GM12878 (cell line): ENCODE data around the gene PRTN3. TPM values are rescaled to one million over a fixed set of nuclear protein-coding genes. Genes with fewer than 3 reads are reported as not detected.

ENCODE experiments used
- ATAC-seq: fragments of 200-7000 bp; cut with Tn5 transposase; 3 replicates; pipeline ENCODE4 v1.9.1; 2020; ENCODE audit warnings: mild to moderate bottlenecking, moderate library complexity
- BruUV-seq: library from RNA; stranded (reverse); fragments of 400-500 nt; replicated peaks from 2 replicates; lab custom pipeline; 2021; lab: Mats Ljungman, UMichigan
- CTCF ChIA-PET: fragments of 300-600 bp; sonication (Branson Sonifier 250); formaldehyde crosslinking; extraction: SDS; loops from one replicate; lab custom pipeline; 2021; ENCODE audit warnings: inconsistent platforms; lab: Yijun Ruan, JAX
- POLR2A ChIA-PET: fragments of 350-600 bp; formaldehyde crosslinking; extraction: SDS; loops from one replicate; lab custom pipeline; 2021; ENCODE audit warnings: inconsistent platforms; lab: Charles Lee
- RAD21 ChIA-PET: fragments of 300-600 bp; sonication (Branson Sonifier 250); formaldehyde crosslinking; loops from one replicate; lab custom pipeline; 2023; ENCODE audit warnings: antibody characterized with exemption; ENCODE audit not compliant: unreplicated experiment; lab: Charles Lee
- SMC1A ChIA-PET: fragments of 300-600 bp; sonication (Branson Sonifier 250); formaldehyde crosslinking; loops from one replicate; lab custom pipeline; 2023; ENCODE audit not compliant: unreplicated experiment, uncharacterized antibody; lab: Charles Lee
- DNase-seq: peaks from one replicate; pipeline ENCODE4 v3.0.0-alpha.2; 2011; ENCODE audit warnings: low read depth, low spot score
- FAIRE-seq: peaks from 3 replicates; lab custom pipeline; 2011; peaks lifted over from hg19 to GRCh38; lab: Jason Lieb, UNC
- H2AFZ ChIP-seq: 2 replicates; pipeline ENCODE4 v1.6.0; 2011; ENCODE audit warnings: low read depth, low read length, control low read depth; ENCODE audit not compliant: control insufficient read depth
- H3K27ac ChIP-seq: 2 replicates; pipeline ENCODE4 v1.5.1; 2011; ENCODE audit warnings: control low read depth; ENCODE audit not compliant: control insufficient read depth, insufficient read depth
- H3K27me3 ChIP-seq, 2 experiments: replicated peaks in 1 of 2; 2 replicates each; pipeline versions ENCODE4 v1.6.0 to v1.6.1; 2011; ENCODE audit warnings: low read length in 1 of 2; ENCODE audit not compliant: control insufficient read depth in 2 of 2, insufficient read depth in 2 of 2
- H3K36me3 ChIP-seq, 2 experiments: 2 replicates each; pipeline ENCODE4 v1.5.1; 2011; ENCODE audit warnings: low read length in 1 of 2; ENCODE audit not compliant: control insufficient read depth in 2 of 2, insufficient read depth in 2 of 2
- H3K4me1 ChIP-seq: 2 replicates; pipeline ENCODE4 v1.6.1; 2011; ENCODE audit warnings: mild to moderate bottlenecking, low read length, moderate library complexity, mixed read lengths; ENCODE audit not compliant: control insufficient read depth, insufficient read depth
- H3K4me2 ChIP-seq: 2 replicates; pipeline ENCODE4 v1.6.0; 2011; ENCODE audit warnings: control low read depth; ENCODE audit not compliant: control insufficient read depth, insufficient read depth
- H3K4me3 ChIP-seq: fragments of 200-600 bp; sonication (generic); 2 replicates; pipeline ENCODE4 v1.5.1; 2016
- H3K79me2 ChIP-seq: 2 replicates; pipeline ENCODE4 v1.6.0; 2011; ENCODE audit warnings: low read length; ENCODE audit not compliant: control insufficient read depth, insufficient read depth
- H3K9ac ChIP-seq: 2 replicates; pipeline ENCODE4 v1.8.0; 2011; ENCODE audit warnings: low read length, control low read depth, mixed read lengths; ENCODE audit not compliant: control insufficient read depth, insufficient read depth
- H3K9me3 ChIP-seq: replicated peaks from 3 replicates; pipeline ENCODE4 v1.5.1; 2011; ENCODE audit warnings: mild to moderate bottlenecking, low read length; ENCODE audit not compliant: control insufficient read depth, insufficient read depth
- H4K20me1 ChIP-seq: 2 replicates; pipeline ENCODE4 v1.6.0; 2011; ENCODE audit not compliant: control insufficient read depth, insufficient read depth
- ASH2L ChIP-seq: fragments of 300-600, 200-600 bp; sonication (generic); IDR thresholded peaks from 2 replicates; pipeline ENCODE4 v1.6.1; 2017; ENCODE audit warnings: low read depth, mild to moderate bottlenecking, borderline replicate concordance
- BHLHE40 ChIP-seq, 2 experiments: fragments of 450-650 bp in 1 of 2; IDR thresholded peaks; 2 replicates each; pipeline ENCODE4 v1.6.1; 2011 to 2017; ENCODE audit warnings: low read depth in 2 of 2, borderline replicate concordance in 1 of 2, improper control_type of control experiment in 1 of 2, low read length in 1 of 2, mild to moderate bottlenecking in 1 of 2
- IRF4 ChIP-seq: IDR thresholded peaks from 2 replicates; pipeline ENCODE4 v1.6.1; 2011; ENCODE audit warnings: low read depth, low read length
- MEF2A ChIP-seq: IDR thresholded peaks from 2 replicates; pipeline ENCODE4 v1.6.1; 2011; ENCODE audit warnings: low read depth, mild to moderate bottlenecking, low read length, moderate library complexity; ENCODE audit not compliant: insufficient read depth
- NFYB ChIP-seq: IDR thresholded peaks from 2 replicates; pipeline ENCODE4 v1.6.1; 2011; ENCODE audit warnings: low read depth, mild to moderate bottlenecking, low read length, improper control_type of control experiment, moderate library complexity; ENCODE audit not compliant: insufficient read depth
- PAX5 ChIP-seq: IDR thresholded peaks from 2 replicates; pipeline ENCODE4 v1.6.1; 2011; ENCODE audit warnings: low read depth, low read length, borderline replicate concordance
- POLR2AphosphoS2 ChIP-seq: IDR thresholded peaks from 2 replicates; pipeline ENCODE4 v1.6.1; 2011; ENCODE audit warnings: low read depth, mild to moderate bottlenecking, low read length, improper control_type of control experiment, moderate library complexity
- POLR2AphosphoS5 ChIP-seq: IDR thresholded peaks from 2 replicates; pipeline ENCODE4 v1.6.1; 2011; ENCODE audit warnings: mild to moderate bottlenecking, low read length, inconsistent platforms
- RUNX3 ChIP-seq: IDR thresholded peaks from 2 replicates; pipeline ENCODE4 v1.6.1; 2012; ENCODE audit warnings: low read length, inconsistent platforms
- SMAD1 ChIP-seq: fragments of 450-650 bp; IDR thresholded peaks from 2 replicates; pipeline ENCODE4 v1.6.1; 2018; ENCODE audit warnings: mild to moderate bottlenecking, low read depth; ENCODE audit not compliant: partially characterized antibody
- SMAD5 ChIP-seq: IDR thresholded peaks from 2 replicates; pipeline ENCODE4 v1.6.1; 2016; ENCODE audit warnings: antibody characterized with exemption, low read depth
- SREBF1 ChIP-seq: IDR thresholded peaks from 2 replicates; pipeline ENCODE4 v1.6.1; 2012; ENCODE audit warnings: mild to moderate bottlenecking, low read length
- SRF ChIP-seq, 2 experiments: IDR thresholded peaks; 2 replicates each; pipeline ENCODE4 v1.6.1; 2011; ENCODE audit warnings: low read depth in 2 of 2, low read length in 2 of 2, mild to moderate bottlenecking in 1 of 2, moderate library complexity in 1 of 2
- TBL1XR1 ChIP-seq: IDR thresholded peaks from 2 replicates; pipeline ENCODE4 v1.6.1; 2012; ENCODE audit warnings: low read depth, low read length, improper control_type of control experiment
- YBX1 ChIP-seq: fragments of 450-650 bp; IDR thresholded peaks from 2 replicates; pipeline ENCODE4 v1.6.1; 2016; ENCODE audit warnings: antibody characterized with exemption
- YY1 ChIP-seq: IDR thresholded peaks from 2 replicates; pipeline ENCODE4 v1.6.1; 2011; ENCODE audit warnings: low read depth, mild to moderate bottlenecking, low read length
- WGBS: methylation state at CpG from one replicate; pipeline ENCODE4 v1.1.6; 2016; ENCODE audit warnings: low lambda C conversion rate; ENCODE audit not compliant: insufficient replicate concordance, insufficient coverage; ENCODE audit errors: missing lambda C conversion rate; 5-methylcytosine and 5-hydroxymethylcytosine counted together
- in situ Hi-C: fragments of 300-500 bp; cut with MboI; formaldehyde crosslinking; loops from 9 replicates; pipeline ENCODE4 v1.14.3; 2018; ENCODE audit warnings: mixed read lengths
- intact Hi-C: fragments of 100-400 bp; cut with micrococcal nuclease; formaldehyde crosslinking; loops from one replicate; pipeline ENCODE4 v1.14.2; 2022; ENCODE audit not compliant: unreplicated experiment
- polyA plus RNA-seq, 11 experiments: library from polyadenylated mRNA; depleted of rRNA in 4 of 11; unstranded in 6 of 11; stranded (reverse) in 5 of 11; fragments of >200 nt; fragmentation: Nextera tagmentation in 4 of 11; fragmentation: Illumina TruSeq in 1 of 11; extraction: Ambion mirVana in 4 of 11; extraction: Trizol in 1 of 11; gene quantifications; 1 replicate in 1 of 11; 2 replicates in 10 of 11; pipeline versions ENCODE4 v1.2.1 to v1.2.3, GENCODE V29; 2011 to 2016; ENCODE audit warnings: inconsistent platforms in 2 of 11, missing spikeins in 2 of 11, low read depth in 1 of 11
- total RNA-seq, 4 experiments: library from RNA; depleted of rRNA in 3 of 4; stranded (reverse); fragments of >200 nt in 3 of 4; fragmentation: Illumina TruSeq in 1 of 4; extraction: Trizol in 1 of 4; gene quantifications; 2 replicates each; pipeline versions ENCODE4 v1.2.1 to v1.2.3, GENCODE V29; 2013 to 2021

The PRTN3 gene
- total and polyA plus RNA-seq, 10 of the 15 experiments (the other 5 are each of a cell fraction or from before 2014, with no cell fraction given), result 0.08 TPM; not detected in 9

GRCh38 chr19:881385-882071 lies 40.7 kb downstream of the PRTN3 start:
- no peak overlapping the region for H3K9ac ChIP-seq
- ChIA-PET CTCF (no interaction called here), RAD21 (interaction anchor here (1.1 kb wide), 1 partner anchor 18 kb away, joined by 4 read pairs; no protein-coding TSS in a partner anchor), SMC1A (interaction anchor here (0.7 kb wide), 1 partner anchor 34 kb away, joined by 3 read pairs; no protein-coding TSS in a partner anchor), POLR2A (interaction anchor here (1.1 kb wide), 1 partner anchor 12 kb away, joined by 3 read pairs; the partner anchor contains the start of genes MED16 and RNU6-9)
- intact Hi-C loops (no loop called here), in situ Hi-C loops (no loop called here)
- BruUV-seq, result no TSS peak
- TF ChIP-seq POLR2AphosphoS5, result no peak
- TF ChIP-seq BHLHE40 (IDR thresholded peaks at IDR 0.05; ENCODE audit: borderline replicate concordance in 1 of 2, low read depth in 2 of 2, low read length in 1 of 2), result no peak
- no peak for TF ChIP-seq IRF4
- TF ChIP-seq YY1, result no peak
- no peak for TF ChIP-seq SREBF1
- TF ChIP-seq SMAD5, result no peak
- no peak for TF ChIP-seq POLR2AphosphoS2
- TF ChIP-seq NFYB, result no peak
- no peak for TF ChIP-seq MEF2A
- no peak for TF ChIP-seq ASH2L
- no peak for TF ChIP-seq TBL1XR1
- TF ChIP-seq PAX5, result no peak
- TF ChIP-seq SRF (IDR thresholded peaks at IDR 0.05; ENCODE audit: low read depth in 2 of 2, low read length in 2 of 2), result no peak
- TF ChIP-seq YBX1, result no peak
- TF ChIP-seq RUNX3, result no peak
- TF ChIP-seq SMAD1, result no peak
- no peak overlapping the region for H3K27ac ChIP-seq
- no peaks in the 10 kb centered on the region for H4K20me1 ChIP-seq
- no peaks in the 10 kb centered on the region; the same call in 2 of the 3 replicates for H3K9me3 ChIP-seq
- no peaks in the 10 kb centered on the region for H3K79me2 ChIP-seq
- 94% methylated on average over 34 of the region's 34 CpGs for WGBS
- no peak for DNase-seq
- no peak for FAIRE-seq
- H3K36me3 ChIP-seq, result peaks cover 0 to 3% of the 10 kb centered on the region in 2 experiments; a peak in 3 of 4 replicates
- no peaks in the 10 kb centered on the region for H3K27me3 ChIP-seq
- ATAC-seq, result no peak
- H3K4me1 ChIP-seq, result no peaks in the 10 kb centered on the region
- H3K4me2 ChIP-seq, result no peak overlapping the region
- H3K4me3 ChIP-seq, result no peak overlapping the region
- no peak overlapping the region for H2AFZ ChIP-seq
